Measurements from ENCODE around the gene DLGAP1. TPM values are rescaled to one million over a fixed set of nuclear protein-coding genes. Genes with fewer than 3 reads are reported as not detected.
"Not testable (repeated sequence)": the region's sequence is repeated elsewhere in the genome, so short reads cannot be mapped to it uniquely, and the experiment has no call there.

DLGAP1 gene
- total RNA-seq, 1 donor from 2014 or later, result 0.86 TPM

GRCh38 chr18:3710712-3711301, 744.3 kb downstream of the DLGAP1 start:
- intact Hi-C loops (cut with micrococcal nuclease), result no loop called here

- intact Hi-C loops (cut with micrococcal nuclease), result no loop called here
These were observed 745.9 kb downstream of the DLGAP1 start for GRCh38 chr18:3709205-3709604.

GRCh38 chr18:3706279-3707097, 748.6 kb downstream of the DLGAP1 start:
- intact Hi-C loops (cut with micrococcal nuclease), result no loop called here

GRCh38 chr18:3704556-3705344, 750.4 kb downstream of the DLGAP1 start:
- intact Hi-C loops (cut with micrococcal nuclease), result no loop called here

GRCh38 chr18:3703732-3704176, 751.4 kb downstream of the DLGAP1 start:
- intact Hi-C loops (cut with micrococcal nuclease), result loop anchor here (1.0 kb wide), 1 partner anchor 292 kb away; no protein-coding TSS in a partner anchor

- intact Hi-C loops (cut with micrococcal nuclease), result not testable (repeated sequence)
These were observed 755.2 kb downstream of the DLGAP1 start for GRCh38 chr18:3699707-3700567.

- intact Hi-C loops (cut with micrococcal nuclease), result not testable (repeated sequence)
These were observed 760.9 kb downstream of the DLGAP1 start for GRCh38 chr18:3694030-3694778.

- intact Hi-C loops (cut with micrococcal nuclease), result no loop called here
These were observed 761.7 kb downstream of the DLGAP1 start for GRCh38 chr18:3693410-3693809.

- intact Hi-C loops (cut with micrococcal nuclease), result no loop called here
These were observed 762.4 kb downstream of the DLGAP1 start for GRCh38 chr18:3692691-3693090.

- intact Hi-C loops (cut with micrococcal nuclease), result no loop called here
These were observed 762.9 kb downstream of the DLGAP1 start for GRCh38 chr18:3692113-3692621.

- intact Hi-C loops (cut with micrococcal nuclease), result no loop called here
These were observed 763.4 kb downstream of the DLGAP1 start for GRCh38 chr18:3691705-3692104.

- intact Hi-C loops (cut with micrococcal nuclease), result no loop called here
These were observed 764.4 kb downstream of the DLGAP1 start for GRCh38 chr18:3690764-3691066.

GRCh38 chr18:3689986-3690763, 764.9 kb downstream of the DLGAP1 start:
- intact Hi-C loops (cut with micrococcal nuclease), result no loop called here

GRCh38 chr18:3689091-3689490, 766.0 kb downstream of the DLGAP1 start:
- intact Hi-C loops (cut with micrococcal nuclease), result no loop called here

- intact Hi-C loops (cut with micrococcal nuclease), result no loop called here
These were observed 766.4 kb downstream of the DLGAP1 start for GRCh38 chr18:3688690-3689089.

- intact Hi-C loops (cut with micrococcal nuclease), result no loop called here
These were observed 771.6 kb downstream of the DLGAP1 start for GRCh38 chr18:3683483-3683882.

GRCh38 chr18:3682061-3682460, 773.0 kb downstream of the DLGAP1 start:
- intact Hi-C loops (cut with micrococcal nuclease), result no loop called here

GRCh38 chr18:3679241-3679640, 775.9 kb downstream of the DLGAP1 start:
- intact Hi-C loops (cut with micrococcal nuclease), result no loop called here

- intact Hi-C loops (cut with micrococcal nuclease), result no loop called here
These were observed 779.1 kb downstream of the DLGAP1 start for GRCh38 chr18:3675994-3676393.
